ENCODE data around the gene UMPS.
A peak's percentile ranks its signal among the peaks of the same experiment; 100 is the strongest.

Gene UMPS

DNA sequence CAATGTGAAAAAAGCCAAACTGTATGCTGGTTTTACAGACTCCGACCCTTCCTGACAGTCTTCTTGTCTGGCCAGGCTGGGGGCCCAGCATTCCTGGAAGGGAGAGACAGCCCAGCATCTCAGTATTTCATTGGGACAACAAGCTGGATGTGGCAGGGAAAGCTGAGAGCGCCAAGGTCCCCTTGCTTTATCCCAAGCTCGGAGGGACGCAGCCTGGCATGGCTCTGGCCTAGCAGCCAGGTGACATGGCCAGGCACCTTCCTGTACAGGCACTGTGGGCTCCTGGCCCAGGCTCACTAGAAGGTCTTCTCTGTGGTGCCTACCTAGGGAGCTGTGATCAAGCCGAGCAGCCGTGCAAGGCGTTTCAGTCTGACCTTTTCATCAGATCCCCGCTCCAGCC is 33.0 kb downstream of the UMPS start:
- DNase-seq (ENCODE audit: low read depth in 2 of 2), result no peak

GRCh38 chr3:124763644-124764358 is 33.5 kb downstream of the UMPS start:
- no peak for DNase-seq (ENCODE audit: low read depth in 2 of 2)

DNA sequence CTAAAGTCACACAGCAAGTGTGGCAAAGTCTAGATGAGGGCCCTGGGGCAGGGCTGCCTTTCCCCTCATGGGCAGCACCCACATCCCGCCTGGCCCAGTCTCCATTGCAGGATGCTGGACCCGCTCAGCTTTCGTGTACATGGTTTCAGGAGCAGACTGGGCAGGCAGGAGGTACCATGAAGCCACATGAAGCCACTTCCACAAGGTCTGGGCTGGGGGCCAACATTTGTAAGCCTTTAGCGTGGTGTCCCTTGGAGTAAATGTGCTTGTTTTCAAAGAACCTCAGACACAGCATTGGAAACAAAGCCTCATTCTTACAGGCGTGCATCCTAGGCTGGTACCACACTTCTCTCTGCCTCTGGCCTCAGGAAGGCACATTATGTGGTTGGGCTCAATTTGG is 34.5 kb downstream of the UMPS start:
- DNase-seq (ENCODE audit: low read depth in 2 of 2), result no peak

GRCh38 chr3:124765197-124765840 is 35.1 kb downstream of the UMPS start:
- no peak for DNase-seq (ENCODE audit: low read depth in 2 of 2)

DNA sequence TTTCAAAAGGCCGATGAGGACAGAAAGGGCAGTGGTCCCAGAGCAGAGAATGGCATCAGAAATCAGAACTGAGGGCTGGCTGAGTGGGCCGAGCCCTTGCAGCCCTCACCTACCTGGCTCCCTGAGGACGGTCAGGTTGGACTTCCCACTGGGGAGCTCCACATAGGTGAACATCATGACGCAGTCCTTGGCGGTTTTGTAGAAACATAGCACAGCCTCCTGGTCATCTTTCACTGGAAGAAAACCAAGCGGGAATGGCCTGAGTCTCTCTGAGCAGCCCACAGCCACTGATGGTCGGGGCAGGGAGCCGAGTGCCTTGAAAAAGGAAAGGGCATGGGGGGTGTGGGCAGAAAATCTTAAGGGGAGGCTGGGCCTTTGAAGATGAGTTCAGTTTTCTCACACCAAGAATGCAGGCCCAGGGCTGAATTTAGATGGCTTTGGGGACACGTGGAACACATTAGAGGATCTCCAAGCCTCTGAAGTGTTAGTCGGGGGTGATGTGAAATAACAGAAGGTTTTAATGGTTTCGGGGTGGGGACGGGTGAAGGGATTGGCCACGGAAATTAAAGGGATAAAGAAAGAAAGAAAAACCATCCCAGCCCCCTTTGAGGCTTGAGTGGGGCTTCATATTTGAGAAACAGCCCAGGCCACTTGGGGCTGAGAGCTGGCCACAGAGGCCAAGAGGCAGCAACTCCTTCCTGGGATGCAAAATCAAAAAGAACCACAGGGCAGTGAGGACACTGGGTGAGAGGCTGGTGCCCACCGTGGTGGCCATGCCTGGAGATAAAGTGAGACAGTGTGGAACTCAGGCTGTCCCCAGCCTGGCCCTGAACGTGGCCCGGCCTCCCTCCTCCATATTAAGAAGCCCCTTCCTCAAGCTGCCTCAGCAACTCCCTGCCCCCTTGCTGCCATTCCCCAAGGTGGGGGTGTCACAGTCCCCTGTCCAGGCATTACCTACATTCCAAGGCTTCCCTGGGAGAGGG is 36.2 kb downstream of the UMPS start:
- DNase-seq (ENCODE audit: low read depth in 2 of 2), result no peak

- no peak for DNase-seq (ENCODE audit: low read depth in 2 of 2)
Observed at GRCh38 chr3:124767264-124767663, 37.0 kb downstream of the UMPS start.

DNA sequence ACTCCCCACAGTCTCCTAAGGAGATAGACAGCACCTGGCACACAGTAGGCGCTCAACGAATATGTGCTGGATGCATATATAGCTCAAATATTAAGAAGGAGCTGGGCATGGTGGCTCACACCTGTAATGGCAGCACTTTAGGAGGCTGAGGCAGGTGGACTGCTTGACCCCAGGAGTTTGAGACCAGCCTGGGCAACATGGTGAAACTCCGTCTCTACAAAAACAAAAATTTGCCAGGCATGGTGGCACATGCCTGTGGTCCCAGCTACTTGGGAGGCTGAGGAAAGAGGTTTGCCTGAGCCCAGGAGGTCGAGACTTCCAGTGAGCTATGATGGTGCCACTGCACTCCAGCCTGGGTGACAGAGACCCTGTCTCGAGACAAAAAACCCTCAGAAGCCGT is 37.4 kb downstream of the UMPS start:
- DNase-seq (ENCODE audit: low read depth in 2 of 2), result no peak

- DNase-seq (ENCODE audit: low read depth in 2 of 2), result no peak
Observed at GRCh38 chr3:124768812-124769211, 38.6 kb downstream of the UMPS start.

DNA sequence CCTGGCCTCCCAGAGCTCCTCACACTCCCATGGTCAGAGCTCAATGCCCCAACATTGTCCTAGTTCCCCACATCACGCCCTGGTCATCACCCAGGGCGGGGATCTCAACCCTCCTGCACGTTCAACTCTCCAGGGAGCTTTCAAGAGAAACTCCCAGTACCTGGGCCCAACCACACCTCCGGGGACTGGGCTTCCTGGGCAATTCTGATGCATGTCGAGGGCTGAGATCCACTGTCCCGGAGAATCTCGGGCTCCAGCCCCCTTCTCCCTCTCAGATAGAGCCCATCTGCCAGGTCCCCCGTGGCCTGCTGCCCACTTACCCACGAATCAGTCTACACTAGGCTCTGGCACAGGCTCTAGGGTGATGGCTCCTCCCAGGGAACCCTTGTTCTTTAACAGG is 39.2 kb downstream of the UMPS start:
- no peak for DNase-seq (ENCODE audit: low read depth in 2 of 2)

DNA sequence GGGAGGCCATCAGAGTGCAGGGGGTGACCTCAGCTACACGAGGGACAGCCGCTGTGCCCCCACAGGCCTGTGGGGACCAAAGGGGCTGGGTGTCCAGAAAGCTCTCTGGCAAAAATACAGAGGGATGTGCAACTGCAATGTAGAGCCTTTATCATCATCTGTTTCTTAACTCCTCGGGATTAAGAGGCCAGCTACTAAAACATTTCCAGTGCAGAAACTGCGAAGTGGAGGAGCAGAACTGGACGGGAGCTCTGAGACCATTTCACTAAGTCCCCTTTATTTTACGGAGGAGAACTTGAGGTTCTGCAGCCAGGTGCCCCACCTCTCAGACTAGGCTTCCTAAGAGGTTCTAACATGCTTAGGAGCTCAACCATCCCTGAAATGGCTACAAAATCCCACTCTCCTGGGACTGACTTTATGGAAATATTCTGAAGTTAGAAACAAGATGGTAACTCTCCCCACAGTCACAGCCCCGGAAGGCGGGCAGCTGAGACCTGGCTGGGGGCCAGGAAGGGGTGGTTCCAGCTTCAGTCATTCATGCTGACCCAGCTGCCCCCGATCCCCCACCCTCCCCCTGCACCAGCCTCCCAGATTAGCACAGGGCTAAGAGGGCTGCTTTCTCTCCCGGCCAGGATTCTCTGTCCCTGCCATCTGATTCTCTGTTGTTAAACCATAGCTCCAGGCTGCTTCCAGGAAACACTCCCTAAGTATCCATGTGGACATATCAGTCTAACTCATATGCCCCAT is 40.3 kb downstream of the UMPS start:
- DNase-seq (ENCODE audit: low read depth in 2 of 2), result no peak

GRCh38 chr3:124771083-124771445 is 40.8 kb downstream of the UMPS start:
- no peak for DNase-seq (ENCODE audit: low read depth in 2 of 2)

DNA sequence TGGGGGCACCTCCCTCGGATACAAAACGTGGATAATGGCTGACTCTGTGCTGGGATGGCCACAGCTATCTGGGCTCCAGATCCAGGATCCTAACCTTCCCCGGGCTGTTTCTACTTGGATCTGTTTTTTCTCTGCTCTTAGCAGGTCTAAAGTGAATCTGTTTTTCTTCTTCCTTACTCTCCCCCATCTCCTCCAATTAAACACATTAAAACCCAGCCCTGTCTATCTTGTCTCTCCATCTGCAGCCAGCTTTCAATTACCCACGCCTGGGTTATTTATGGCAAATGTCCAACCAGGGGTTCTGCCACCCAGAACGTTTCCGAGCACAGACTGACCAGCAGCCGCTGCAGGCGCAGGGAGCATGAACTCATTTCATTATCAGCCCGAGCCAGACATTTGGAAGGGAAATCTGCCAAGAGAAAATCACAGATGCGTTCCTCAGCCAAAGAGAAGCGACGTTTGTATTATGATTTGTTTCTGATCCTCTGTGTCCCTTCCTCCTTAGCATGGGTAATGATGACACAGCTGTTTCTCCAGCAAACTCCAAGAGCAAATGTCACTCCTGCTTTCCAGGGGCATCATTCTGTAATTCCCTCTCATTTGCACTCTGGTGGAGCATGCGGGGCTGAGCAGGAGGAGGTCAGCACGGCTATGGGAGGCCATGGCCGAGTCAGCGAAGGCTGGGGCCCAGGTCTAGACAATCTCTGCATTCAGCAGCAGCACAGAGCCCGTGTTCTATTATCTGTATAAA is 42.0 kb downstream of the UMPS start:
- DNase-seq (ENCODE audit: low read depth in 2 of 2), result no peak

GRCh38 chr3:124773351-124774326 is 43.4 kb downstream of the UMPS start:
- DNase-seq (ENCODE audit: low read depth in 2 of 2), result no peak

DNA sequence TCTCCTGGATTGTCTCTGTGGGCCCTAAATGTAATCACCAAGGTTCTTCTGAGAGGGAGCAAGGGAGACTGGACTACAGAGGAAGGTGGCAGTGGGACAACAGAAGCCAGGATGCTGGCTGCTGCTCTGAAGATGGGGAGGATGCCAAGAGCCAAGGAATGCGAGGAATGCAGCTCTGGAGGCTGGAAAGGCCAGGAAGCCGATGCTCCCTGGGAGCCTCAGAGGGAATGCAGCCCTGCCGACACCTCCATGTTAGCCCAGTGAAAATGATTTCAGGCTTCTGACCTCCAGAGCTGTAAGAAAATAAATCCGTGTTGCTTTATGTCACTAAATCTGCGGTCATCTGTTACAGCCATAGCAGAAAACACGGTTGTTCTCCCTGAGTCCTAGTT is 44.1 kb downstream of the UMPS start:
- peak; percentile 65 to 70 for DNase-seq (ENCODE audit: low read depth in 2 of 2)

DNA sequence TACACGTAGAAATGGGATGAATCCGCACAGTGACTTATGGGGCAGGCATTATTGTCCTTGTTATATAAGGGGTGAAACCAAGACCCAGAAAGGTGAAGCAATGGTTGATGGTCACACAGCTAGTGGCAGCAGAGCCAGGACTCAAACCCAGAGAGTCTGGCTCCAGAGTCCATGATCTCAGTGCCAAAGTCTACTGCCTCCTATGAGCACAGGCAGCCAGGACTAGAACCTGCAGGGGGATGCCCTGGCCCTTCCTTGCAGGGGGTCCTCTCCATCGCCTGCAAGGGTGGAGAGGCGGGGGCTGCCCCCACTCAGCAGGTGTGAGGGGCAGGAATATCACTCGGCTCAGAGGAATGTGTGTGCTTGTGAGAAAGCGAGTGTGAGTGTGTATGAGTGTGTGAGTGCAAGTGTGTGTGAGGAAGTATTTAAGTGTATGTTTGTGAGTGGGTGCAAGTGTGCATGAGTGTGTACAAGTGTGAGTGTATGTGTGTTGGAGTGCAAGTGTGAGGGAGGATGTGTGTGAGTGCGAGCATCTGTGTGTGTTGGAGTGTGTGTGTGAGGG is 44.7 kb downstream of the UMPS start:
- no peak for DNase-seq (ENCODE audit: low read depth in 2 of 2)

DNA sequence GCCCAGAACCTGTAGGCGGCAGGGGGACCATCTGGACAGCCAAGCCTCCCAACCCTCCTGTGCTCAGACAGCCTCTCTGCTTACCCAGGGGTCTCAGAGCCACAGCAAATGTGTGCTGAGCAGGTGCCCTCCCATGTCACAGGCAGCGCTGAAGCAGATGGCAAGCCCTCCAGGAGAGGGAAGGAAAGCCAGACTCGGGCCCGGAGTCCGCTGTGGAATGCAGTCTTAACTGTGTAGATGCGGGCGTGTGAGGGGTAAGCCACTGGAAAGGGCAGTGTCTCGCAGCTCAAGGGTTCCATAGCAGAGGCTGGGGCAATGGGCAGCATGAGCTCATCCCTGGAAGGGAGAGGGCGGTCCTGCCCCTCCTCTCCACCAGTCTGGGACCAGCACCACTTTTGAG is 45.6 kb downstream of the UMPS start:
- no peak for DNase-seq (ENCODE audit: low read depth in 2 of 2)

DNA sequence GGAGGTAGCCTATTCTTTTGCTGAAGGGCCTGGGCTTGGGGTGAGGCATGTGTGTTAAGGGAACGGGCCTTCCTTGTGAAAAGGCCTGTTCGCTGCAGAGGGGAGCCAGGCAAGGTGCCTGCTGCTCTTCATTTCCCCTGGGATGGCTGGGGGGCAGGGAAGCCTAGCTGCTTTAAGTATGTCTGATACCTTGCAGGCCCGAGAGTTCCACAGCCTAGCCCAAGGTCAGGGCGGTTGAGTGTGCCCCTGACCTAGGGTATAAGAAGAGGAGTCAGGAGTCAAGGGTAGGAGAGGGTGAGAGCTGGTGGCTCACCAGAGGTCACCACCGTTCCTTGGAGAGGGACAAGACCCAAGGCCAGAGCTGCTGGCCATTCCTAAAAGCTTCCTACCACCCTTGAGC is 46.6 kb downstream of the UMPS start:
- DNase-seq (ENCODE audit: low read depth in 2 of 2), result no peak

GRCh38 chr3:124777762-124778470 is 47.7 kb downstream of the UMPS start:
- DNase-seq (ENCODE audit: low read depth in 2 of 2), result no peak

GRCh38 chr3:124779116-124779515 is 48.9 kb downstream of the UMPS start:
- DNase-seq (ENCODE audit: low read depth in 2 of 2), result no peak

Data from fibroblast of skin of left biceps (primary cell).